C4-2B (cell line): ENCODE data around the gene DNAJC5.
A peak's percentile ranks its signal among the peaks of the same experiment; 100 is the strongest.

Experiments used
- H3K27ac ChIP-seq: fragments of 450-650 bp; 2 replicates; pipeline ENCODE4 v1.5.1; 2017
- ZFX ChIP-seq: fragments of 450-650 bp; IDR thresholded peaks from 2 replicates; pipeline ENCODE4 v1.6.1; 2017
- TF ChIP-seq, protein P1 (sequence below): fragments of 450-650 bp; conservative IDR thresholded peaks from 2 replicates; pipeline ENCODE4 v1.5.1; 2017; ENCODE audit warnings: mild to moderate bottlenecking

Gene DNAJC5

DNA sequence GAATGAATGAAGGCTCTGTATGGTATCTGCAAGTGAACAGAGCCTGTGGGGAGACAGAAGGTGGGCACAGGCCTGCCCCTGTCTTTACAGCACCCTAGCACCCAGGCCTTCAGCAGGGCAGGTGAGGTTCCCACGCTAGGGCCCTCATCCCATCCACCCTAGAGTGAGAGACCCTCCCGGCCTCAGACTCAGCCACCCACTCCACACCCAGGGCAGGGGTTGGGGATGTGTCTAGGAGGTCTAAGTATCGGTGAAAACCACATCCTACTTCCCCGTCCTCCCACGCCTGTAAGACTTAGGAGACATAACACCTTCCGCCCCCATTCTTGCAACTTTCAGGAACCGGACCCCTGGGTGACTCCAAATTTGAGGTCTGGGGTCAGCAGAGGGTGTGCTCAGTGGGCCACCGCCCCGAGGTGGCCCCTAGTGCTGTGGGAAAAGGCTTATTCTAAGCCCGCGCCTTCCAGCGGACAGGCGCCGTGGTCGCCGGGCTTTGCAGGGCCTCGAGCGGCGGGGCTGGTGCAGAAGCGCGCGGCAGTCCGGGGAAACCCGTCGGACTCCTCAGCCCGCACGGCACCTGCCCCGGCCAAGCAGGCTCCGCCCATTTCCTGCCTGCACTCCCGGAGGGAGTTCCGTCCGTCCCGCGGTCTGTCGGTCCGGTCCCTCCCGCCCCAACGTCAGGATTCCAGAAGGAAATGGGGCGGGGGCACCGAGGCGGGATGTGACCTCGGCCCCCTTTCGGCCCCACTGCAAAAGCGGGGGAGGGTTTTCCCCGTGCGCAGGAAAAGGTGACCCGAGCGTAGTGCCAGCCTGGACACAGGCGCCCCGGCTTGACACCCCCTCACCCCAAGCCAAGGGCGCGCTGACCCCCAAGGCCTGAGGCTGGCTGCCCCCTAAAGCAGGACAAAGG is 83.6 kb downstream of the DNAJC5 start:
- H3K27ac ChIP-seq: peak overlapping the region; percentile 97
- TF ChIP-seq, protein P1, sequence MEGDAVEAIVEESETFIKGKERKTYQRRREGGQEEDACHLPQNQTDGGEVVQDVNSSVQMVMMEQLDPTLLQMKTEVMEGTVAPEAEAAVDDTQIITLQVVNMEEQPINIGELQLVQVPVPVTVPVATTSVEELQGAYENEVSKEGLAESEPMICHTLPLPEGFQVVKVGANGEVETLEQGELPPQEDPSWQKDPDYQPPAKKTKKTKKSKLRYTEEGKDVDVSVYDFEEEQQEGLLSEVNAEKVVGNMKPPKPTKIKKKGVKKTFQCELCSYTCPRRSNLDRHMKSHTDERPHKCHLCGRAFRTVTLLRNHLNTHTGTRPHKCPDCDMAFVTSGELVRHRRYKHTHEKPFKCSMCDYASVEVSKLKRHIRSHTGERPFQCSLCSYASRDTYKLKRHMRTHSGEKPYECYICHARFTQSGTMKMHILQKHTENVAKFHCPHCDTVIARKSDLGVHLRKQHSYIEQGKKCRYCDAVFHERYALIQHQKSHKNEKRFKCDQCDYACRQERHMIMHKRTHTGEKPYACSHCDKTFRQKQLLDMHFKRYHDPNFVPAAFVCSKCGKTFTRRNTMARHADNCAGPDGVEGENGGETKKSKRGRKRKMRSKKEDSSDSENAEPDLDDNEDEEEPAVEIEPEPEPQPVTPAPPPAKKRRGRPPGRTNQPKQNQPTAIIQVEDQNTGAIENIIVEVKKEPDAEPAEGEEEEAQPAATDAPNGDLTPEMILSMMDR: no peak

DNA sequence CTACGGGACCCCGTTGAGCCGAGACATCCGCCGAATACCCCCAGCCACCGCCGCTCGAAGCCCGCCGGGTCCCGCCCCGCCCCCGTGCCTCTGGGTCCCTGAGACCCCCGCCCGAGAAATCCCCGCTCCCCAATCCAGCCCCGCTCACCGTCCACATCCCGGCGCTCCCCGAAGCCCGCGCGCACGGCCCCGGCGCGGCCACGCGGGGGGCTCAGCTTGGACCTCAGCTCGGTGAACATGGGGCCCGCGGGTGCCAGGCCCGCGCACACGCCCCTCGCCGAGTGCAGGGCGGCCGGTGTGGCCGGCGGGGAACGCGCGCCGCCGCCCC is 84.3 kb downstream of the DNAJC5 start:
- TF ChIP-seq ZFX: no peak
- TF ChIP-seq, protein P1: no peak
- H3K27ac ChIP-seq: peak overlapping the region; percentile 97

DNA sequence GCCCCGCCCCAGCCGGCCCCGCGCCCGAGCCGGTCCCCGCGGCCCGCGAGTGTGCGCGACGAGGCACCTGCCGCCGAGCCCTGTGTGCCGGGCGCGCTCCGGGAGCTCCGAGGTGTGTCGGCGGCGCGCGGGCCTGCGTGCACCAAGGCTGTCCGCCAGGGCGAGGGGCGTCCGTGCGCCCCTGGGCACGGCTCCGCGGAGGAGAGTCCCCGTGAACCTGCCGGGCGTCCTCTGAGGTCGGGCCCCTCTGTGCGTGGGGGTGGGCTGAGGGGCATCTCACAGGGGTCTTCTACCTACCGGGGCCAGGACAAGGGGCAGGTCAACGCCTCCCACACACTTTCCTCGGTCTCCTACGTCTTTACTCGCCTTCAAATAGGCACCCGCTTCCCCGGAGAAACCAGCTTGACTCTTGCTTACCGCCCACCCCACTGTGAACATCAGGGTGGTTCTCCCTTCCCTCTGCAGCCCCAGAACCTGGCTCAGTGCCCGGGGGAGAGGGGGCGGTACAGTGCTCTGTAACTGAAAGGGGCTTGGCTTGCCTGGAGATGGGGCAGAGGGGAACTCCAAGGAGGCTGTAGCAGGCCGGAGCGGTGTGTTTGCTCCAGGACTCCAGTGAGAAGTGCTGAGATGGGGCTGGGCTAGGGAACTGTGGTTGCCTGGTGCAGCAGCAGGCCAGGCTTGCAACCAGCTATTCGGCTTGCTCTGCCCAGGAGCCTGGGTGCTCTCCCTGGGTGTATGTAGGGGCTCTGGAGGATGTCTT is 84.8 kb downstream of the DNAJC5 start, which contains the start of gene SAMD10:
TSS of gene SAMD10 (minus strand) at position 86 of the 760 bp plus-strand sequence. CDS start 175 bp downstream, outside the sequence.
- peak within 1 kb of the TSS; percentile 97 for H3K27ac ChIP-seq

DNA sequence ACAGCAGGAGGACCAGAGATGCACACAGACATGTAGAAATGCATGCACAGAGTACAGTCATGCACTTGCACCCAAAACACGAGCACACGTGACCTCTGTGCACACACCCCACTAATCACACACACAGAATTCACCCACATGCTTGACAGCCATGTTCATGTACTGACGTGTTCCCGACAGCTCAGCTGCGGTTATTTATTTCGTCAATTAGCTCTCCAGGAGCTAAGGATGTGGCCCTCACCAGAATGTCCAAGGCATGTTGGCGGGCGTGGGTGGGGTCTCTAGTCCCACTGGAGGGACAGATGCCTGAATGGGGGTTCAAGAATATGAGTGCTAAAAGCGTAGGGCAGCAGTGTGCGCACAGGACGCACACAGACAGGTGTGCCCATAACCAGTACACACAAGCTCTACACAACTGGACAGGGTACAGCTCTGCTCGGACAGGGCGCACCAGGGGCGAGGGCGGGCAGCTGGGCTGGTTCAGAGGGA is 85.4 kb downstream of the DNAJC5 start:
- TF ChIP-seq, protein P1: no peak
- TF ChIP-seq ZFX: no peak
- H3K27ac ChIP-seq: peak overlapping the region; percentile 97

More for the DNA sequence above, 84.8 kb downstream of the DNAJC5 start, which contains the start of gene SAMD10:
- TF ChIP-seq, protein P1: no peak; the same call in 1 of the 2 replicates
- no peak; the same call in 1 of the 2 replicates for TF ChIP-seq ZFX

DNA sequence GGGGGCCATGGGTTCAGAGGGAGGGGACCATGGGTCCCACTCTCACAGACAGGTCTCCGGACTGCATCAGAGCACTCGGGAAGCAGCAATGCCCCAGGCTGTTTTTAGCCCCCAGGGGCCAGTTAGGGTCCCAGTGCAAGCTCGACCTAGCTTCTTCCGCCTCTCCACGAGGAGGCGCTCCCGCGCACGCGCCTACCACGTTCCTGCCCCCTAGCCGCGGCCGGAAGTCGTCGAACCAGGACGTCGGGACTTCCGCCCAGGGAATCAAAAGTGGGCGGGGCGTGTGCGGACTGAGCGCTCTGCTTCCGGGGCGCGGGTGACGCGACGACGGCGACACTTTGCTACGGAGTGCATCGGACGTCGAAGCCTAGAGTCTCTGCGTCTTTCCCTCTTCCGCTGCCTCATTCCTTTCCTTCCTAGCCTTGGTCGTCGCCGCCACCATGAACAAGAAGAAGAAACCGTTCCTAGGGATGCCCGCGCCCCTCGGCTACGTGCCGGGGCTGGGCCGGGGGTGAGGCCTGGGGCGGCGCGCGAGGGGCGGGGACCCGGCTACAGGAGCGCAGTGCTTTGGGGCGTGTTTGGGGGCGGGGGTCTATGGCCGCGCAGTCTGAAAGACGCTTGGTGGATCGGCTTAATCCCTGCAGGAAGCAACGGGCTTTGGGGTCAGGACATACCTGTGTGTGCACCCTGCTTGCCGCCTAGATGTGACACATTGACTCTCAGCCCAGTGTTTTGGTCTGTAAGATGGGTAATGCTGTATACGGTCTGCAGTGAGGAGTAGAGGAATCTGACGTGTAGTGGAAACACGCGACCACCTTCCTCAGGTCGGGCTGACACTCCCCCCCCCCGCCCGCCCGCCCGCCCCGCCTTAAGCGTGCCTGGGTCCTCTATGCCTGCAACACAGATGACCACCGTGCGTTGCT is 86.1 kb downstream of the DNAJC5 start, which contains the start of gene PRPF6:
TSS of gene PRPF6 (plus strand) at position 327 of the 923 bp plus-strand sequence. CDS start at position 441, 114 bp downstream.
- H3K27ac ChIP-seq: peak within 1 kb of the TSS; percentile 97
- TF ChIP-seq, protein P1: peak; percentile 92
- TF ChIP-seq ZFX: peak; percentile 93

DNA sequence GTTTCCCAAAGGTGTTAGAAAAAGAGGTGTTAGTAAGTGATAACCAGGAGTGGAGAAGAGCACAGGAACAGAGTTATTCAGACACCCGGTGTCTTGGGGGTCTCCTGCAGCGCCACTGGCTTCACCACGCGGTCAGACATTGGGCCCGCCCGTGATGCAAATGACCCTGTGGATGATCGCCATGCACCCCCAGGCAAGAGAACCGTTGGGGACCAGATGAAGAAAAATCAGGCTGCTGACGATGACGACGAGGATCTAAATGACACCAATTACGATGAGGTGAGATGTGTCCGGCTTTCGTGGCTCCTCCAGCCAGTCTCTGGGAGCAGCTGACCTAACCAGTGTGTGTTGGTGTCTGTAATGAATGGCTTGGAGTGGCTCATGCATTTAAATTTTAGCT is 88.0 kb downstream of the DNAJC5 start:
- H3K27ac ChIP-seq: no peak overlapping the region
- no peak for TF ChIP-seq ZFX
- TF ChIP-seq, protein P1: no peak
